ENCODE data around the gene PIGL. TPM values are rescaled to one million over a fixed set of nuclear protein-coding genes. Genes with fewer than 3 reads are reported as not detected.
"Not testable (repeated sequence)": the region's sequence is repeated elsewhere in the genome, so short reads cannot be mapped to it uniquely, and the experiment has no call there.

The PIGL gene
- total and polyA plus RNA-seq, 2 donors (not counting 3 experiments of a cell fraction or from before 2014, with no cell fraction given), result 28.6 to 40.8 TPM

DNA sequence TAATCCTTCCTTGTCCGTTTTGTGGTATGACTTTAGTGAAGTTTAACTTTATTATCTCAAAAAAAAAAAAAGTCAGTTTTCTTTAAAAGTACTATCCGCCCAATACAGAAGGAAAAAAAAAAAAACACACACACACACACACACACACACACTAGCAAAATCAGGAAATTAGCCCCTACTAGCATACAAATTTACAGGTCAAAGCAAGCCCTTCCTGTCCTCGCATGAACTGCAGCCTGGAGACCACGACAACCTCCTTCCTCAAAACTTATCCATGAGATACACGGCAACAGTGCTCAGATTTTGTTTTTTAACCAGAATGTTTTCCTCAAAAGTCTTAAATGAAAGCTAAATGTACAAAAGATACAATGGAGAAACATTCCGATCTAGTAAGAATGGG lies 17.9 kb upstream of the PIGL start:
- Histone ChIP-seq H3K9me3 (replicated peaks; ENCODE audit: control insufficient read depth, insufficient read depth, low read length) (no peaks in the 10 kb centered on the region), H4K20me1 (replicated peaks; ENCODE audit: control insufficient read depth, extremely low read depth, insufficient read depth, low read length) (no peaks in the 10 kb centered on the region), H2AFZ (ENCODE audit: low read depth, low read length) (no peak overlapping the region), H3K36me3 (ENCODE audit: control insufficient read depth in 2 of 2, extremely low read depth in 1 of 2, insufficient read depth in 2 of 2, low read length in 2 of 2) (no peaks in the 10 kb centered on the region), H3K4me2 (ENCODE audit: insufficient read depth, low read length) (peak overlapping the region; percentile 78), H3K4me3 (replicated peaks in 1 of 3; ENCODE audit: insufficient read depth in 1 of 3, low read depth in 1 of 3, low read length in 3 of 3) (no peak overlapping the region), H3K9ac (replicated peaks; ENCODE audit: extremely low read depth, insufficient read depth, low read length) (no peak overlapping the region), H3K9me1 (replicated peaks; ENCODE audit: control insufficient read depth, extremely low read depth, insufficient read depth, low read length) (no peaks in the 10 kb centered on the region), H3K27ac (ENCODE audit: insufficient read depth, low read depth, low read length) (peak overlapping the region; percentile 37), H3K4me1 (ENCODE audit: control insufficient read depth, extremely low read depth, insufficient read depth, low read length) (peaks cover 17% of the 10 kb centered on the region), H3K79me2 (ENCODE audit: control insufficient read depth, insufficient read depth, low read length) (peaks cover 84% of the 10 kb centered on the region), H3K27me3 (ENCODE audit: control insufficient read depth in 2 of 2, insufficient read depth in 2 of 2, low read length in 2 of 2) (no peaks in the 10 kb centered on the region)
- DNase-seq (ENCODE audit: low read depth, low spot score) (peak; percentile 71), FAIRE-seq (no peak)
- dilution Hi-C loops (cut with MboI; ENCODE audit: extremely low pct_ligation_motif_present, low sequenced_read_pairs) (no loop called here), intact Hi-C loops (cut with micrococcal nuclease) (loop anchor here (1.0 to 2.0 kb wide), 2 partner anchors 8 to 16 kb away; partner anchors contain the start of gene NCOR1)
- TF ChIP-seq POLR2A (IDR thresholded peaks at IDR 0.05; ENCODE audit: low read depth, low read length), result no peak
- TF ChIP-seq, protein P1, sequence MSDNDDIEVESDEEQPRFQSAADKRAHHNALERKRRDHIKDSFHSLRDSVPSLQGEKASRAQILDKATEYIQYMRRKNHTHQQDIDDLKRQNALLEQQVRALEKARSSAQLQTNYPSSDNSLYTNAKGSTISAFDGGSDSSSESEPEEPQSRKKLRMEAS (IDR thresholded peaks at IDR 0.05; ENCODE audit: insufficient read depth, insufficient read length), result no peak
- no peak for TF ChIP-seq GATA2 (IDR thresholded peaks at IDR 0.05; ENCODE audit: insufficient read depth, insufficient read length, low read depth, low read length)
- TF ChIP-seq EZH2 (IDR thresholded peaks at IDR 0.05; ENCODE audit: borderline replicate concordance, low read depth, low read length, severe bottlenecking), result no peak
- no peak for TF ChIP-seq JUN (IDR thresholded peaks at IDR 0.05; ENCODE audit: borderline replicate concordance, insufficient read depth, insufficient read length, low read depth)
- TF ChIP-seq MYC (IDR thresholded peaks at IDR 0.05; ENCODE audit: low read depth, low read length), result no peak
- TF ChIP-seq POLR2AphosphoS5 (IDR thresholded peaks at IDR 0.05; ENCODE audit: insufficient read depth, low read depth, low read length), result no peak
- TF ChIP-seq, protein P2, sequence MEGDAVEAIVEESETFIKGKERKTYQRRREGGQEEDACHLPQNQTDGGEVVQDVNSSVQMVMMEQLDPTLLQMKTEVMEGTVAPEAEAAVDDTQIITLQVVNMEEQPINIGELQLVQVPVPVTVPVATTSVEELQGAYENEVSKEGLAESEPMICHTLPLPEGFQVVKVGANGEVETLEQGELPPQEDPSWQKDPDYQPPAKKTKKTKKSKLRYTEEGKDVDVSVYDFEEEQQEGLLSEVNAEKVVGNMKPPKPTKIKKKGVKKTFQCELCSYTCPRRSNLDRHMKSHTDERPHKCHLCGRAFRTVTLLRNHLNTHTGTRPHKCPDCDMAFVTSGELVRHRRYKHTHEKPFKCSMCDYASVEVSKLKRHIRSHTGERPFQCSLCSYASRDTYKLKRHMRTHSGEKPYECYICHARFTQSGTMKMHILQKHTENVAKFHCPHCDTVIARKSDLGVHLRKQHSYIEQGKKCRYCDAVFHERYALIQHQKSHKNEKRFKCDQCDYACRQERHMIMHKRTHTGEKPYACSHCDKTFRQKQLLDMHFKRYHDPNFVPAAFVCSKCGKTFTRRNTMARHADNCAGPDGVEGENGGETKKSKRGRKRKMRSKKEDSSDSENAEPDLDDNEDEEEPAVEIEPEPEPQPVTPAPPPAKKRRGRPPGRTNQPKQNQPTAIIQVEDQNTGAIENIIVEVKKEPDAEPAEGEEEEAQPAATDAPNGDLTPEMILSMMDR (IDR thresholded peaks at IDR 0.05; ENCODE audit: extremely low read depth in 1 of 2, insufficient read depth in 1 of 2, low read depth in 1 of 2, low read length in 2 of 2), result no peak
- no peak for TF ChIP-seq FOS (IDR thresholded peaks at IDR 0.05; ENCODE audit: borderline replicate concordance, insufficient read depth, low read length)
- POLR2A ChIA-PET, result interaction anchor here (0.8 kb wide), 1 partner anchor 182 kb away, joined by 8 read pairs; the partner anchor contains the start of gene UBB
- CTCF ChIA-PET, result no interaction called here
- no TSS peak for BruUV-seq (replicated peaks)

DNA sequence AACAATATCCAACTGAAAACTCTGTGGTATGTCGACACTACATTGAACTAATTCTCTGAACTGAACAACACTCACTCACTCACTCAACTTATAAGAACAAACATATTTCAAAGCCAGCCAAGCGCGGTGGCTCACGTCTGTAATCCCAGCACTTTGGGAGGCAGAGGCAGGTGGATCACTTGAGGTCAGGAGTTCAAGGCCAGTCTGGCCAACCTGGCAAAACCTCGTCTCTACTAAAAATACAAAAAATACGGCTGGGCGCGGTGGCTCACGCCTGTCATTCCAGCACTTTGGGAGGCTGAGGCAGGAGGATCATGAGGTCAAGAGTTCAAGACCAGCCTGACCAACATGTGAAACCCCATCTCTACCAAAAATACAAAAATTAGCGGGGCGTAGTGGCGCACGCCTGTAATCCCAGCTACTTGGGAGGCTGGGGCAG lies 15.3 kb upstream of the PIGL start:
- H3K4me2 ChIP-seq (ENCODE audit: insufficient read depth, low read length); H3K9me3 ChIP-seq (replicated peaks; ENCODE audit: control insufficient read depth, insufficient read depth, low read length); DNase-seq (ENCODE audit: low read depth, low spot score); dilution Hi-C loops (cut with MboI; ENCODE audit: extremely low pct_ligation_motif_present, low sequenced_read_pairs); intact Hi-C loops (cut with micrococcal nuclease); H3K9ac ChIP-seq (replicated peaks; ENCODE audit: extremely low read depth, insufficient read depth, low read length); H3K4me3 ChIP-seq (replicated peaks in 1 of 3; ENCODE audit: insufficient read depth in 1 of 3, low read depth in 1 of 3, low read length in 3 of 3); POLR2A ChIA-PET; H2AFZ ChIP-seq (ENCODE audit: low read depth, low read length); H3K9me1 ChIP-seq (replicated peaks; ENCODE audit: control insufficient read depth, extremely low read depth, insufficient read depth, low read length); BruUV-seq (replicated peaks); H4K20me1 ChIP-seq (replicated peaks; ENCODE audit: control insufficient read depth, extremely low read depth, insufficient read depth, low read length); FAIRE-seq; H3K36me3 ChIP-seq (ENCODE audit: control insufficient read depth in 2 of 2, extremely low read depth in 1 of 2, insufficient read depth in 2 of 2, low read length in 2 of 2); H3K27me3 ChIP-seq (ENCODE audit: control insufficient read depth in 2 of 2, insufficient read depth in 2 of 2, low read length in 2 of 2); H3K27ac ChIP-seq (ENCODE audit: insufficient read depth, low read depth, low read length): not testable (repeated sequence)
- Histone ChIP-seq H3K4me1 (ENCODE audit: control insufficient read depth, extremely low read depth, insufficient read depth, low read length) (peaks cover 15% of the 10 kb centered on the region), H3K79me2 (ENCODE audit: control insufficient read depth, insufficient read depth, low read length) (peaks cover 94% of the 10 kb centered on the region)
- CTCF ChIA-PET, result interaction anchor here (0.6 kb wide), 1 partner anchor 16 kb away, joined by 5 read pairs; no protein-coding TSS in a partner anchor

Data from endothelial cell of umbilical vein (primary cell).